Peyer's patch (tissue), 4 donors: ENCODE measurements around the gene SESTD1.

Experiments used
- POLR2A ChIP-seq, 2 donors: fragments of 450-650 bp; IDR thresholded peaks; one replicate each; pipeline ENCODE4 v1.5.1; 2017; ENCODE audit warnings: antibody characterized with exemption in 2 of 2, mild to moderate bottlenecking in 2 of 2, moderate library complexity in 2 of 2
- TF ChIP-seq, protein P1 (sequence below), 6 experiments: fragments of 450-650 bp in 4 of 6; fragments of 200-600 bp in 2 of 6; sonication (generic) in 1 of 6; IDR thresholded peaks; one replicate each; pipeline ENCODE4 v1.5.1; 2017 to 2019; ENCODE audit warnings: antibody characterized with exemption in 6 of 6, mild to moderate bottlenecking in 3 of 6, moderate library complexity in 1 of 6

DNA sequence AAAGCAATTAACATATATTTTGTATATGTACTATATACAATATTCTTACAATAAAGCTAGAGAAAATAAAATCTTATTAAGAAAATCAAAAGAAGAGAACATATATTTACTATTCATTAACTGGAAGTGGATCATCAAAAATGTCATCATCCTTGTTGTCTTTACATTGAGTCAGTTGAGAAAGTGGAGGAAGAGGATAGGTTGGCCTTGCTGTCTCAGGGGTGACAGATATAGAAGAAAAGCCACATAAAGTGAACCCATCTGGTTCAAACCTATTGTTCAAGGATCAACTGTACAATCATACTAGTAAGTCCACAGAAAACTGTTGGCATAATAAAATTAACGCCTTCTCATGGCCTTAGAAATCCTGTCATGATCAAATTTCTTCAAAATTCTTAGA is 26.6 kb downstream of the SESTD1 start:
- no peak for TF ChIP-seq POLR2A (IDR thresholded peaks at IDR 0.05)
- TF ChIP-seq, protein P1, sequence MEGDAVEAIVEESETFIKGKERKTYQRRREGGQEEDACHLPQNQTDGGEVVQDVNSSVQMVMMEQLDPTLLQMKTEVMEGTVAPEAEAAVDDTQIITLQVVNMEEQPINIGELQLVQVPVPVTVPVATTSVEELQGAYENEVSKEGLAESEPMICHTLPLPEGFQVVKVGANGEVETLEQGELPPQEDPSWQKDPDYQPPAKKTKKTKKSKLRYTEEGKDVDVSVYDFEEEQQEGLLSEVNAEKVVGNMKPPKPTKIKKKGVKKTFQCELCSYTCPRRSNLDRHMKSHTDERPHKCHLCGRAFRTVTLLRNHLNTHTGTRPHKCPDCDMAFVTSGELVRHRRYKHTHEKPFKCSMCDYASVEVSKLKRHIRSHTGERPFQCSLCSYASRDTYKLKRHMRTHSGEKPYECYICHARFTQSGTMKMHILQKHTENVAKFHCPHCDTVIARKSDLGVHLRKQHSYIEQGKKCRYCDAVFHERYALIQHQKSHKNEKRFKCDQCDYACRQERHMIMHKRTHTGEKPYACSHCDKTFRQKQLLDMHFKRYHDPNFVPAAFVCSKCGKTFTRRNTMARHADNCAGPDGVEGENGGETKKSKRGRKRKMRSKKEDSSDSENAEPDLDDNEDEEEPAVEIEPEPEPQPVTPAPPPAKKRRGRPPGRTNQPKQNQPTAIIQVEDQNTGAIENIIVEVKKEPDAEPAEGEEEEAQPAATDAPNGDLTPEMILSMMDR (IDR thresholded peaks at IDR 0.05): no peak
